GM10847 (cell line): Measurements from ENCODE around the gene ZNF524.

Source experiments
- POLR2A ChIP-seq: IDR thresholded peaks from 2 replicates; pipeline ENCODE4 v1.6.1; 2011; ENCODE audit not compliant: insufficient read length; ENCODE audit errors: extremely low read depth

Gene ZNF524

GRCh38 chr19:55648585-55649267 is 48.6 kb downstream of the ZNF524 start:
- no peak for TF ChIP-seq POLR2A

GRCh38 chr19:55649268-55650125 is 49.4 kb downstream of the ZNF524 start:
- no peak for TF ChIP-seq POLR2A

DNA sequence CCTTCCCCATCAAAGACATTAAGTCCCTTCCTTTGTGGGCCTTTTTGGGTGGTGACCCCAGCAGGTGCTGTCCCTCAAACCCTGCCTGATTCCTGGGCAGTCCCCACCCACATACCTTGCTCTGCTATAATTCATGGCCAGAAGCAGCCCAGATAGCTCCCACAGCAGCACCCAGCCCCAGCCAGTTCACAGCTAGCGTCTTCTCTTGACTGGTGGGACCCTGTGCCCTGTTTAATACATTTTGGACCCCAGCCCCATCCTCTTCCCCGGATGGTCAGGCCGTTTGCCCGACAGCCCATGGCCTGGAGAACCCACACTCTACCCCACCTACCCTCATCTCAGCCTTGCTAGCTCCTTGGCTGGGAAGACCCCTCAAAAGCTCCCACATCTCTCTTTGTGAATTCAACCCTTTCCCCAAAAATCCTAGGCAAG is 50.1 kb downstream of the ZNF524 start:
- no peak for TF ChIP-seq POLR2A

- TF ChIP-seq POLR2A = no peak
These were observed 50.6 kb downstream of the ZNF524 start for GRCh38 chr19:55650602-55651230.

DNA sequence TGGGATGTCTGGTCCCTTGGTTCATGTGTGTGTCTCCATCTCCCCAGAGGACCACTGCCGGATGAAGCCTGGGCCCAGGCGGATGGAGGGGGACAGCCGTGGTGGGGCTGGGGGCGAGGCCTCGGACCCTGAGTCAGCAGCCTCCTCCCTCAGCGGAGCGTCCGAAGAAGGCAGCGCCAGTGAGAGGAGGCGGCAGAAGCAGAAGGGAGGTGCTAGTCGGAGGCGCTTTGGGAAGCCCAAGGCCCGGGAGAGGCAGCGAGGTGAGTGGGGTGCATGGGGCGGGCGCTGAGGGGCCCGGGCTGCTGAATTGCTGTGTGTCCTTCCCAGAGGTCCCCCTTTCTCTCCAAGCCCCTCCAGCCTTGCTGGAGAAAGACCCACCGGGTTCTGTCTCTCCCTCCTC is 51.1 kb downstream of the ZNF524 start:
- no peak for TF ChIP-seq POLR2A

- TF ChIP-seq POLR2A = no peak
These were observed 52.4 kb downstream of the ZNF524 start for GRCh38 chr19:55652311-55653128.
